ENCODE measurements around the gene EEF1A2. TPM values are rescaled to one million over a fixed set of nuclear protein-coding genes. Genes with fewer than 3 reads are reported as not detected.
A peak's percentile ranks its signal among the peaks of the same experiment; 100 is the strongest.

The EEF1A2 gene
- total and polyA plus RNA-seq, 4 experiments from 2014 or later = 0.36 to 0.81 TPM; not detected in 2

GRCh38 chr20:63499338-63499969, 571 bp upstream of the EEF1A2 start:
- H3K27ac Mint-ChIP-seq = no peak overlapping the region
- Histone ChIP-seq H3K27me3 (ENCODE audit: insufficient read depth, low read length) (peaks cover 12% of the 10 kb centered on the region), H3K9me3 (ENCODE audit: control insufficient read depth in 1 of 2, low read length in 2 of 2) (no peaks in the 10 kb centered on the region), H3K4me1 (ENCODE audit: insufficient read depth, low read length) (peaks cover 18% of the 10 kb centered on the region), H3K27ac (ENCODE audit: low read depth, low read length) (no peak overlapping the region), H3K4me3 (ENCODE audit: low read length in 2 of 2) (no peak overlapping the region), H3K36me3 (ENCODE audit: insufficient read depth, low read length) (no peaks in the 10 kb centered on the region)
- peaks cover 1 to 8% (median 3%) of the 10 kb centered on the region in 4 donors for H3K4me1 Mint-ChIP-seq
- CTCF ChIA-PET (ENCODE audit: partially characterized antibody) = no interaction called here
- H3K27me3 Mint-ChIP-seq = peaks cover 7 to 10% of the 10 kb centered on the region in 2 donors
- no peak for DNase-seq
- POLR2A ChIA-PET (ENCODE audit: partially characterized antibody) = no interaction called here
- H3K9me3 Mint-ChIP-seq = peaks cover 0 to 10% (median 4%) of the 10 kb centered on the region in 8 donors
- peaks cover 0 to 3% of the 10 kb centered on the region in 2 donors for H3K36me3 Mint-ChIP-seq
- intact Hi-C loops (cut with micrococcal nuclease) = loop anchor here (5.0 kb wide), 1 partner anchor 702 kb away; the partner anchor contains the start of gene MRGBP
- H3K4me3 Mint-ChIP-seq = no peak overlapping the region

GRCh38 chr20:63497946-63498935, 642 bp downstream of the EEF1A2 start:
- peaks cover 12% of the 10 kb centered on the region for H3K27me3 ChIP-seq (ENCODE audit: insufficient read depth, low read length)
- no peaks in the 10 kb centered on the region for H3K9me3 ChIP-seq (ENCODE audit: control insufficient read depth in 1 of 2, low read length in 2 of 2)
- H3K4me3 ChIP-seq (ENCODE audit: low read length in 2 of 2) = no peak overlapping the region
- no peaks in the 10 kb centered on the region for H3K9me3 Mint-ChIP-seq
- H3K4me1 ChIP-seq (ENCODE audit: insufficient read depth, low read length) = peaks cover 18% of the 10 kb centered on the region
- DNase-seq = no peak
- peaks cover 1 to 8% (median 3%) of the 10 kb centered on the region in 4 donors for H3K4me1 Mint-ChIP-seq
- H3K27me3 Mint-ChIP-seq = peaks cover 6 to 7% of the 10 kb centered on the region in 2 donors
- intact Hi-C loops (cut with micrococcal nuclease) = loop anchor here (2.0 to 5.0 kb wide), 2 partner anchors 299 to 701 kb away; partner anchors contain the start of gene MRGBP
- no peak overlapping the region for H3K27ac ChIP-seq (ENCODE audit: low read depth, low read length)
- no peaks in the 10 kb centered on the region for H3K36me3 ChIP-seq (ENCODE audit: insufficient read depth, low read length)
- no peaks in the 10 kb centered on the region for H3K36me3 Mint-ChIP-seq
- CTCF ChIA-PET (ENCODE audit: partially characterized antibody) = no interaction called here
- H3K27ac Mint-ChIP-seq = no peak overlapping the region
- peak overlapping the region in 2 of 8 donors; percentile 8 to 15 for H3K4me3 Mint-ChIP-seq
- POLR2A ChIA-PET (ENCODE audit: partially characterized antibody) = interaction anchor here (1.4 to 2.6 kb wide), 3 partner anchors 22 to 141 kb away, joined by 3 to 27 read pairs (median 7); partner anchors contain the start of genes PPDPF and PTK6

GRCh38 chr20:63497138-63497945, 1.5 kb downstream of the EEF1A2 start:
- H3K36me3 ChIP-seq (ENCODE audit: insufficient read depth, low read length) = no peaks in the 10 kb centered on the region
- Mint-ChIP-seq H3K4me1 (peaks cover 1 to 8% (median 3%) of the 10 kb centered on the region in 4 donors), H3K36me3 (no peaks in the 10 kb centered on the region), H3K4me3 (peak overlapping the region in 6 of 8 donors; percentile 26 to 71 (median 48)), H3K9me3 (peaks cover 0 to 2% (median 0%) of the 10 kb centered on the region in 8 donors), H3K27me3 (peaks cover 6 to 7% of the 10 kb centered on the region in 2 donors), H3K27ac (peak overlapping the region in 1 of 7 donors; percentile 52)
- no peak for DNase-seq
- intact Hi-C loops (cut with micrococcal nuclease) = loop anchor here (2.0 to 5.0 kb wide), 2 partner anchors 299 to 700 kb away; partner anchors contain the start of gene MRGBP
- H3K27me3 ChIP-seq (ENCODE audit: insufficient read depth, low read length) = peaks cover 12% of the 10 kb centered on the region
- H3K27ac ChIP-seq (ENCODE audit: low read depth, low read length) = no peak overlapping the region
- H3K4me3 ChIP-seq (ENCODE audit: low read length in 2 of 2) = no peak overlapping the region
- H3K4me1 ChIP-seq (ENCODE audit: insufficient read depth, low read length) = peaks cover 18% of the 10 kb centered on the region
- ChIA-PET POLR2A (ENCODE audit: partially characterized antibody) (interaction anchor here (1.0 to 2.6 kb wide), 6 partner anchors 9 to 367 kb away, joined by 3 to 27 read pairs (median 4); partner anchors contain the start of genes HELZ2, PPDPF, PTK6 and TPD52L2), CTCF (ENCODE audit: partially characterized antibody) (interaction anchor here (0.5 to 2.3 kb wide), 13 partner anchors 8 to 574 kb away, joined by 3 to 21 read pairs (median 4); partner anchors contain the start of genes PPDPF, PTK6, SAMD10 and TPD52L2)
- no peaks in the 10 kb centered on the region for H3K9me3 ChIP-seq (ENCODE audit: control insufficient read depth in 1 of 2, low read length in 2 of 2)

GRCh38 chr20:63496596-63497120, 2.2 kb downstream of the EEF1A2 start:
- intact Hi-C loops (cut with micrococcal nuclease) = loop anchor here (1.0 to 5.0 kb wide), 4 partner anchors 24 to 699 kb away; partner anchors contain the start of genes MRGBP and PPDPF
- Histone ChIP-seq H3K9me3 (ENCODE audit: control insufficient read depth in 1 of 2, low read length in 2 of 2) (no peaks in the 10 kb centered on the region), H3K27me3 (ENCODE audit: insufficient read depth, low read length) (peaks cover 12% of the 10 kb centered on the region), H3K4me3 (ENCODE audit: low read length in 2 of 2) (peak overlapping the region in 1 of 2 donors; percentile 43), H3K4me1 (ENCODE audit: insufficient read depth, low read length) (peaks cover 18% of the 10 kb centered on the region), H3K27ac (ENCODE audit: low read depth, low read length) (no peak overlapping the region), H3K36me3 (ENCODE audit: insufficient read depth, low read length) (no peaks in the 10 kb centered on the region)
- ChIA-PET CTCF (ENCODE audit: partially characterized antibody) (interaction anchor here (0.5 to 2.3 kb wide), 17 partner anchors 8 to 1309 kb away, joined by 3 to 21 read pairs (median 3); partner anchors contain the start of genes PPDPF, PTK6, SAMD10 and TPD52L2), POLR2A (ENCODE audit: partially characterized antibody) (interaction anchor here (0.6 to 2.6 kb wide), 6 partner anchors 10 to 368 kb away, joined by 3 to 27 read pairs (median 4); partner anchors contain the start of genes HELZ2, PPDPF, PTK6 and TPD52L2)
- H3K36me3 Mint-ChIP-seq = no peaks in the 10 kb centered on the region
- H3K4me1 Mint-ChIP-seq = peaks cover 1 to 8% (median 3%) of the 10 kb centered on the region in 4 donors
- peaks cover 0 to 5% (median 0%) of the 10 kb centered on the region in 8 donors for H3K9me3 Mint-ChIP-seq
- peak overlapping the region in 6 of 8 donors; percentile 33 to 83 (median 64) for H3K4me3 Mint-ChIP-seq
- no peak for DNase-seq
- peaks cover 6 to 7% of the 10 kb centered on the region in 2 donors for H3K27me3 Mint-ChIP-seq
- H3K27ac Mint-ChIP-seq = peak overlapping the region in 1 of 7 donors; percentile 52

GRCh38 chr20:63495741-63496595, 2.9 kb downstream of the EEF1A2 start:
- CTCF ChIA-PET (ENCODE audit: partially characterized antibody) = interaction anchor here (0.7 to 2.3 kb wide), 14 partner anchors 9 to 1308 kb away, joined by 3 to 21 read pairs (median 4); partner anchors contain the start of genes PPDPF, PTK6, SAMD10 and TPD52L2
- Mint-ChIP-seq H3K4me3 (peak overlapping the region in 7 of 8 donors; percentile 48 to 83 (median 71)), H3K27ac (no peak overlapping the region), H3K4me1 (peaks cover 1 to 8% (median 3%) of the 10 kb centered on the region in 4 donors), H3K36me3 (no peaks in the 10 kb centered on the region), H3K9me3 (peaks cover 0 to 5% (median 0%) of the 10 kb centered on the region in 8 donors), H3K27me3 (peaks cover 5 to 9% of the 10 kb centered on the region in 2 donors)
- POLR2A ChIA-PET (ENCODE audit: partially characterized antibody) = interaction anchor here (0.6 to 2.6 kb wide), 6 partner anchors 11 to 368 kb away, joined by 3 to 27 read pairs (median 4); partner anchors contain the start of genes HELZ2, PPDPF, PTK6 and TPD52L2
- peaks cover 18% of the 10 kb centered on the region for H3K4me1 ChIP-seq (ENCODE audit: insufficient read depth, low read length)
- peak overlapping the region in 1 of 2 donors; percentile 43 for H3K4me3 ChIP-seq (ENCODE audit: low read length in 2 of 2)
- no peaks in the 10 kb centered on the region for H3K36me3 ChIP-seq (ENCODE audit: insufficient read depth, low read length)
- H3K27ac ChIP-seq (ENCODE audit: low read depth, low read length) = no peak overlapping the region
- peak; percentile 63 to 72 (median 68) for DNase-seq
- peaks cover 12% of the 10 kb centered on the region for H3K27me3 ChIP-seq (ENCODE audit: insufficient read depth, low read length)
- no peaks in the 10 kb centered on the region for H3K9me3 ChIP-seq (ENCODE audit: control insufficient read depth in 1 of 2, low read length in 2 of 2)
- intact Hi-C loops (cut with micrococcal nuclease) = loop anchor here (1.0 to 5.0 kb wide), 4 partner anchors 24 to 699 kb away; partner anchors contain the start of genes MRGBP and PPDPF

Measured in CD4-positive, alpha-beta memory T cell (primary cell).